GM23338 (cell line): ENCODE results near the gene IMMP2L. TPM values are rescaled to one million over a fixed set of nuclear protein-coding genes. Genes with fewer than 3 reads are reported as not detected.
"Not testable (repeated sequence)": the region's sequence is repeated elsewhere in the genome, so short reads cannot be mapped to it uniquely, and the experiment has no call there.

ENCODE experiments used
- ATAC-seq: fragments of 200-7000 bp; cut with Tn5 transposase; 3 replicates; pipeline ENCODE4 v1.9.1; 2020
- DNase-seq: peaks from one replicate; pipeline ENCODE4 v3.0.0-alpha.2; 2015; ENCODE audit warnings: low spot score
- H2AFZ ChIP-seq: fragments of 200-600 bp; sonication (generic); 2 replicates; pipeline ENCODE4 v1.8.0; 2016; ENCODE audit warnings: antibody characterized with exemption, mild to moderate bottlenecking, moderate library complexity
- H3F3A ChIP-seq: fragments of 200-600 bp; sonication (generic); replicated peaks from 2 replicates; pipeline ENCODE4 v1.8.0; 2017; ENCODE audit warnings: antibody characterized with exemption, mixed run types, low read depth
- H3K27ac ChIP-seq: fragments of 200-600 bp; sonication (generic); 2 replicates; pipeline ENCODE4 v1.6.1; 2016; ENCODE audit warnings: low read depth
- H3K27me3 ChIP-seq: fragments of 200-600 bp; sonication (generic); 2 replicates; pipeline ENCODE4 v1.8.0; 2016; ENCODE audit warnings: mild to moderate bottlenecking, mixed run types, moderate library complexity; ENCODE audit not compliant: insufficient read depth
- H3K36me3 ChIP-seq: fragments of 200-600 bp; sonication (generic); 2 replicates; pipeline ENCODE4 v1.8.0; 2016; ENCODE audit warnings: mild to moderate bottlenecking; ENCODE audit not compliant: insufficient read depth
- H3K4me1 ChIP-seq: fragments of 200-600 bp; sonication (generic); 2 replicates; pipeline ENCODE4 v1.8.0; 2016; ENCODE audit warnings: mild to moderate bottlenecking, moderate library complexity; ENCODE audit not compliant: insufficient read depth
- H3K4me2 ChIP-seq: fragments of 200-600 bp; sonication (generic); 2 replicates; pipeline ENCODE4 v1.7.1; 2017; ENCODE audit warnings: mixed run types
- H3K4me3 ChIP-seq: fragments of 200-600 bp; sonication (generic); 2 replicates; pipeline ENCODE4 v1.6.1; 2016; ENCODE audit warnings: mixed run types
- H3K79me2 ChIP-seq: fragments of 200-600 bp; sonication (generic); replicated peaks from 2 replicates; pipeline ENCODE4 v1.8.0; 2017; ENCODE audit warnings: mild to moderate bottlenecking; ENCODE audit not compliant: insufficient read depth
- H3K9me2 ChIP-seq: fragments of 200-600 bp; sonication (generic); 2 replicates; pipeline ENCODE4 v1.8.0; 2017; ENCODE audit not compliant: insufficient read depth
- H4K20me1 ChIP-seq: fragments of 200-600 bp; sonication (generic); replicated peaks from 2 replicates; pipeline ENCODE4 v1.8.0; 2017; ENCODE audit warnings: mild to moderate bottlenecking; ENCODE audit not compliant: insufficient read depth
- H3K27ac Mint-ChIP-seq: 2 replicates; pipeline ENCODE4 v1.8.0; 2020; ENCODE audit warnings: inconsistent platforms, mild to moderate bottlenecking, moderate library complexity, mixed read lengths
- H3K27me3 Mint-ChIP-seq: 3 replicates; pipeline ENCODE4 v1.8.0; 2022; ENCODE audit warnings: low read depth, mild to moderate bottlenecking, moderate library complexity, mixed read lengths, inconsistent platforms; ENCODE audit not compliant: insufficient read depth, poor library complexity
- H3K36me3 Mint-ChIP-seq: 3 replicates; pipeline ENCODE4 v1.8.0; 2021; ENCODE audit warnings: low read depth, mild to moderate bottlenecking, inconsistent platforms, moderate library complexity, mixed read lengths
- H3K4me1 Mint-ChIP-seq: 3 replicates; pipeline ENCODE4 v1.8.0; 2020; ENCODE audit warnings: mild to moderate bottlenecking, inconsistent platforms, mixed read lengths
- H3K4me3 Mint-ChIP-seq: 3 replicates; pipeline ENCODE4 v1.8.0; 2021; ENCODE audit warnings: moderate library complexity, mild to moderate bottlenecking, inconsistent platforms, mixed read lengths
- H3K9me3 Mint-ChIP-seq: 3 replicates; pipeline ENCODE4 v1.8.0; 2020; ENCODE audit warnings: moderate library complexity, mild to moderate bottlenecking, inconsistent platforms, mixed read lengths
- CREB1 ChIP-seq: fragments of 250-450 bp; sonication (Bioruptor Pico); IDR thresholded peaks from 2 replicates; pipeline ENCODE4 v1.5.0; 2020; ENCODE audit warnings: low read depth, mild to moderate bottlenecking, moderate library complexity
- JUNB ChIP-seq: IDR thresholded peaks from one replicate; pipeline ENCODE4 v1.6.1; 2016; ENCODE audit warnings: antibody characterized with exemption; ENCODE audit not compliant: unreplicated experiment
- NANOG ChIP-seq: IDR thresholded peaks from 2 replicates; pipeline ENCODE4 v1.6.1; 2016; ENCODE audit warnings: antibody characterized with exemption, borderline replicate concordance
- POLR2AphosphoS5 ChIP-seq: IDR thresholded peaks from 2 replicates; pipeline ENCODE4 v1.6.1; 2016; ENCODE audit warnings: antibody characterized with exemption, low read depth
- STAT1 ChIP-seq: IDR thresholded peaks from one replicate; pipeline ENCODE4 v1.6.1; 2016; ENCODE audit warnings: antibody characterized with exemption; ENCODE audit not compliant: unreplicated experiment
- ZNF114 ChIP-seq: fragments of 250-450 bp; sonication (Bioruptor Pico); IDR thresholded peaks from 2 replicates; pipeline ENCODE4 v1.5.0; 2020; ENCODE audit warnings: mild to moderate bottlenecking, moderate library complexity
- ZNF331 ChIP-seq: fragments of 250-450 bp; sonication (Bioruptor Pico); IDR thresholded peaks from 2 replicates; pipeline ENCODE4 v1.5.0; 2020; ENCODE audit warnings: low read depth, mild to moderate bottlenecking, moderate library complexity
- polyA plus RNA-seq: library from polyadenylated mRNA; unstranded; fragments of >200 nt; fragmentation: Nextera tagmentation; extraction: Ambion mirVana; gene quantifications from 2 replicates; pipeline ENCODE4 v1.2.1, GENCODE V29; 2016
- total RNA-seq: library from RNA; depleted of rRNA; stranded (reverse); fragments of >200 nt; shearing (Covaris generic); gene quantifications from 2 replicates; pipeline ENCODE4 v1.2.3, GENCODE V29; 2014
- TF ChIP-seq, protein P1 (sequence below): IDR thresholded peaks from one replicate; pipeline ENCODE4 v1.6.1; 2018; ENCODE audit warnings: antibody characterized with exemption; ENCODE audit not compliant: unreplicated experiment
- TF ChIP-seq, protein P2 (sequence below): fragments of 250-450 bp; sonication (Bioruptor Pico); IDR thresholded peaks from 2 replicates; pipeline ENCODE4 v1.5.0; 2020; ENCODE audit warnings: mild to moderate bottlenecking, moderate library complexity

The IMMP2L gene
- total and polyA plus RNA-seq, 2 experiments from 2014 or later: 7.3 to 14.0 TPM

DNA sequence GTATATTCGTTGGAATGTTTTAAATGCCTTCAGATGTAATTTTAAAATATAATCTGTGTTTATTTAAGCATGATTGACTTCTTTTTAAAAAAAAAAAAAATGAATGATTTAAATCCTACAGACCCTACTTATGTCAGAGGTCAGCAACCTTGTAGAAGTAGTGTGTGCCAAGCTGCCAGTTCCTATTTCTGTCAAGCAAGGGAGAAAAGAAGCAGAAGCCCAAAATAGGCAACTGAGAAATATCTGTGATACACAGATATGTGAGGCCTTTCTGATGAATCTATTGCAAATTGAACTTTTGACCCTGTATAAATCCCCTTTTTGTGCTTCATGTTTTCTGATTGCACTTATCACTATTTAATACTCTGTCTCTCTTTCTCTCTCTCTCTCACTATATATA is 271.9 kb downstream of the IMMP2L start (continued):
- TF ChIP-seq, protein P1, sequence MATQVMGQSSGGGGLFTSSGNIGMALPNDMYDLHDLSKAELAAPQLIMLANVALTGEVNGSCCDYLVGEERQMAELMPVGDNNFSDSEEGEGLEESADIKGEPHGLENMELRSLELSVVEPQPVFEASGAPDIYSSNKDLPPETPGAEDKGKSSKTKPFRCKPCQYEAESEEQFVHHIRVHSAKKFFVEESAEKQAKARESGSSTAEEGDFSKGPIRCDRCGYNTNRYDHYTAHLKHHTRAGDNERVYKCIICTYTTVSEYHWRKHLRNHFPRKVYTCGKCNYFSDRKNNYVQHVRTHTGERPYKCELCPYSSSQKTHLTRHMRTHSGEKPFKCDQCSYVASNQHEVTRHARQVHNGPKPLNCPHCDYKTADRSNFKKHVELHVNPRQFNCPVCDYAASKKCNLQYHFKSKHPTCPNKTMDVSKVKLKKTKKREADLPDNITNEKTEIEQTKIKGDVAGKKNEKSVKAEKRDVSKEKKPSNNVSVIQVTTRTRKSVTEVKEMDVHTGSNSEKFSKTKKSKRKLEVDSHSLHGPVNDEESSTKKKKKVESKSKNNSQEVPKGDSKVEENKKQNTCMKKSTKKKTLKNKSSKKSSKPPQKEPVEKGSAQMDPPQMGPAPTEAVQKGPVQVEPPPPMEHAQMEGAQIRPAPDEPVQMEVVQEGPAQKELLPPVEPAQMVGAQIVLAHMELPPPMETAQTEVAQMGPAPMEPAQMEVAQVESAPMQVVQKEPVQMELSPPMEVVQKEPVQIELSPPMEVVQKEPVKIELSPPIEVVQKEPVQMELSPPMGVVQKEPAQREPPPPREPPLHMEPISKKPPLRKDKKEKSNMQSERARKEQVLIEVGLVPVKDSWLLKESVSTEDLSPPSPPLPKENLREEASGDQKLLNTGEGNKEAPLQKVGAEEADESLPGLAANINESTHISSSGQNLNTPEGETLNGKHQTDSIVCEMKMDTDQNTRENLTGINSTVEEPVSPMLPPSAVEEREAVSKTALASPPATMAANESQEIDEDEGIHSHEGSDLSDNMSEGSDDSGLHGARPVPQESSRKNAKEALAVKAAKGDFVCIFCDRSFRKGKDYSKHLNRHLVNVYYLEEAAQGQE: no peak
- TF ChIP-seq STAT1 (no peak), ZNF331 (CRISPR knock-in tag) (no peak), CREB1 (CRISPR knock-in tag) (no peak)

DNA sequence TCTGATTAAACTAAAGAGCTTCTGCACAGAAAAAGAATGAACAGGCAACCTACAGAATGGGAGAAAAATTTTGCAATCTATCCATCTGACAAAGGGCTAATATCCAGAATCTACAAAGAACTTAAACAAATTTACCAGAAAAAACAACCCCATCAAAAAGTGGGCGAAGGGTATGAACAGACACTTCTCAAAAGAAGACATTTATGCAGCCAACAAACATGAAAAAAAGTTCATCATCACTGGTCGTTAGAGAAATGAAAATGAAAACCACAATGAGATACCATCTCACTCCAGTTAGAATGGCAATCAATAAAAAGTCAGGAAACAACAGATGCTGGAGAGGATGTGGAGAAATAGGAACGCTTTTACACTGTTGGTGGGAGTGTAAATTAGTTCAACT is 273.9 kb downstream of the IMMP2L start:
- not testable (repeated sequence) for H3K4me3 Mint-ChIP-seq, H3K9me2 ChIP-seq, H3K27ac ChIP-seq, H3K27ac Mint-ChIP-seq, H3K4me1 ChIP-seq, H3K4me2 ChIP-seq, H3K9me3 Mint-ChIP-seq, DNase-seq, H4K20me1 ChIP-seq, H3K27me3 Mint-ChIP-seq, H3K4me1 Mint-ChIP-seq, H3K36me3 Mint-ChIP-seq, ATAC-seq, H3F3A ChIP-seq, H3K79me2 ChIP-seq, H3K4me3 ChIP-seq, H3K36me3 ChIP-seq, H2AFZ ChIP-seq, H3K27me3 ChIP-seq

DNA sequence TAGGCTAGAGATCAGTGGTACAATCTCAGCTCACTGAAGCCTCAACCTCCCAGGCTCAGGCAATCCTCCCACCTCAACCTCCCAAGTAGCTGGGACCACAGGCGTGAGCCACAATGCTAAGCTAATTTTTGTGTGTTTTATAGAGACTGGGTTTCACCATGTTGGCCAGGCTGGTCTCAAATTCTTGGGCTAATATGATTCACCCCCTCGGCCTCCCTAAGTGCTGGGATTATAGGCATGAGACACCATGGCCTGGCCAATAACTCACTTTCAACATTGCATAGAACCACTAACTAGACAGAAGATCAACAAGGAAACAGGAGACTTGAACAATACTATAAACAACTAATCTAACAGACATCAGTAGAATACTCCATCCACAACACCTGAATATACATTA is 279.7 kb downstream of the IMMP2L start:
- Histone ChIP-seq H3K9me2 (peaks cover 3% of the 10 kb centered on the region; the same call in 1 of the 2 replicates), H3F3A (no peaks in the 10 kb centered on the region), H2AFZ (no peak overlapping the region), H3K36me3 (no peaks in the 10 kb centered on the region), H3K27ac (no peak overlapping the region), H3K4me1 (no peaks in the 10 kb centered on the region), H4K20me1 (no peaks in the 10 kb centered on the region), H3K79me2 (no peaks in the 10 kb centered on the region), H3K4me2 (no peak overlapping the region), H3K4me3 (no peak overlapping the region), H3K27me3 (no peaks in the 10 kb centered on the region)
- H3K9me3 Mint-ChIP-seq: no peaks in the 10 kb centered on the region
- no peak overlapping the region for H3K4me3 Mint-ChIP-seq
- ATAC-seq (no peak), DNase-seq (no peak)
- H3K27ac Mint-ChIP-seq: no peak overlapping the region
- H3K27me3 Mint-ChIP-seq: no peaks in the 10 kb centered on the region
- peaks cover 4% of the 10 kb centered on the region; the same call in 2 of the 3 replicates for H3K4me1 Mint-ChIP-seq
- no peaks in the 10 kb centered on the region for H3K36me3 Mint-ChIP-seq
- TF ChIP-seq STAT1 (no peak), JUNB (no peak), ZNF114 (CRISPR knock-in tag) (no peak), POLR2AphosphoS5 (no peak), NANOG (no peak)
- TF ChIP-seq, protein P2, sequence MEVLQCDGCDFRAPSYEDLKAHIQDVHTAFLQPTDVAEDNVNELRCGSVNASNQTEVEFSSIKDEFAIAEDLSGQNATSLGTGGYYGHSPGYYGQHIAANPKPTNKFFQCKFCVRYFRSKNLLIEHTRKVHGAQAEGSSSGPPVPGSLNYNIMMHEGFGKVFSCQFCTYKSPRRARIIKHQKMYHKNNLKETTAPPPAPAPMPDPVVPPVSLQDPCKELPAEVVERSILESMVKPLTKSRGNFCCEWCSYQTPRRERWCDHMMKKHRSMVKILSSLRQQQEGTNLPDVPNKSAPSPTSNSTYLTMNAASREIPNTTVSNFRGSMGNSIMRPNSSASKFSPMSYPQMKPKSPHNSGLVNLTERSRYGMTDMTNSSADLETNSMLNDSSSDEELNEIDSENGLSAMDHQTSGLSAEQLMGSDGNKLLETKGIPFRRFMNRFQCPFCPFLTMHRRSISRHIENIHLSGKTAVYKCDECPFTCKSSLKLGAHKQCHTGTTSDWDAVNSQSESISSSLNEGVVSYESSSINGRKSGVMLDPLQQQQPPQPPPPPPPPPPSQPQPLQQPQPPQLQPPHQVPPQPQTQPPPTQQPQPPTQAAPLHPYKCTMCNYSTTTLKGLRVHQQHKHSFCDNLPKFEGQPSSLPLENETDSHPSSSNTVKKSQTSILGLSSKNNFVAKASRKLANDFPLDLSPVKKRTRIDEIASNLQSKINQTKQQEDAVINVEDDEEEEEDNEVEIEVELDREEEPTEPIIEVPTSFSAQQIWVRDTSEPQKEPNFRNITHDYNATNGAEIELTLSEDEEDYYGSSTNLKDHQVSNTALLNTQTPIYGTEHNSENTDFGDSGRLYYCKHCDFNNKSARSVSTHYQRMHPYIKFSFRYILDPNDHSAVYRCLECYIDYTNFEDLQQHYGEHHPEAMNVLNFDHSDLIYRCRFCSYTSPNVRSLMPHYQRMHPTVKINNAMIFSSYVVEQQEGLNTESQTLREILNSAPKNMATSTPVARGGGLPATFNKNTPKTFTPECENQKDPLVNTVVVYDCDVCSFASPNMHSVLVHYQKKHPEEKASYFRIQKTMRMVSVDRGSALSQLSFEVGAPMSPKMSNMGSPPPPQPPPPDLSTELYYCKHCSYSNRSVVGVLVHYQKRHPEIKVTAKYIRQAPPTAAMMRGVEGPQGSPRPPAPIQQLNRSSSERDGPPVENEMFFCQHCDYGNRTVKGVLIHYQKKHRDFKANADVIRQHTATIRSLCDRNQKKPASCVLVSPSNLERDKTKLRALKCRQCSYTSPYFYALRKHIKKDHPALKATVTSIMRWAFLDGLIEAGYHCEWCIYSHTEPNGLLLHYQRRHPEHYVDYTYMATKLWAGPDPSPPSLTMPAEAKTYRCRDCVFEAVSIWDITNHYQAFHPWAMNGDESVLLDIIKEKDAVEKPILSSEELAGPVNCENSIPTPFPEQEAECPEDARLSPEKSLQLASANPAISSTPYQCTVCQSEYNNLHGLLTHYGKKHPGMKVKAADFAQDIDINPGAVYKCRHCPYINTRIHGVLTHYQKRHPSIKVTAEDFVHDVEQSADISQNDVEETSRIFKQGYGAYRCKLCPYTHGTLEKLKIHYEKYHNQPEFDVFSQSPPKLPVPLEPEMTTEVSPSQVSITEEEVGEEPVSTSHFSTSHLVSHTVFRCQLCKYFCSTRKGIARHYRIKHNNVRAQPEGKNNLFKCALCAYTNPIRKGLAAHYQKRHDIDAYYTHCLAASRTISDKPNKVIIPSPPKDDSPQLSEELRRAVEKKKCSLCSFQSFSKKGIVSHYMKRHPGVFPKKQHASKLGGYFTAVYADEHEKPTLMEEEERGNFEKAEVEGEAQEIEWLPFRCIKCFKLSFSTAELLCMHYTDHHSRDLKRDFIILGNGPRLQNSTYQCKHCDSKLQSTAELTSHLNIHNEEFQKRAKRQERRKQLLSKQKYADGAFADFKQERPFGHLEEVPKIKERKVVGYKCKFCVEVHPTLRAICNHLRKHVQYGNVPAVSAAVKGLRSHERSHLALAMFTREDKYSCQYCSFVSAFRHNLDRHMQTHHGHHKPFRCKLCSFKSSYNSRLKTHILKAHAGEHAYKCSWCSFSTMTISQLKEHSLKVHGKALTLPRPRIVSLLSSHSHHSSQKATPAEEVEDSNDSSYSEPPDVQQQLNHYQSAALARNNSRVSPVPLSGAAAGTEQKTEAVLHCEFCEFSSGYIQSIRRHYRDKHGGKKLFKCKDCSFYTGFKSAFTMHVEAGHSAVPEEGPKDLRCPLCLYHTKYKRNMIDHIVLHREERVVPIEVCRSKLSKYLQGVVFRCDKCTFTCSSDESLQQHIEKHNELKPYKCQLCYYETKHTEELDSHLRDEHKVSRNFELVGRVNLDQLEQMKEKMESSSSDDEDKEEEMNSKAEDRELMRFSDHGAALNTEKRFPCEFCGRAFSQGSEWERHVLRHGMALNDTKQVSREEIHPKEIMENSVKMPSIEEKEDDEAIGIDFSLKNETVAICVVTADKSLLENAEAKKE (CRISPR knock-in tag): no peak
